Lower leg skin (tissue), 4 donors: Measurements from ENCODE around the gene PPP1R10. TPM values are rescaled to one million over a fixed set of nuclear protein-coding genes. Genes with fewer than 3 reads are reported as not detected.
A peak's percentile ranks its signal among the peaks of the same experiment; 100 is the strongest.
"Not testable (repeated sequence)": the region's sequence is repeated elsewhere in the genome, so short reads cannot be mapped to it uniquely, and the experiment has no call there.

Experiments used
- DNase-seq, 2 donors: peaks; one replicate each; pipeline ENCODE4 v3.0.0-alpha.2; 2019; ENCODE audit warnings: low spot score in 2 of 2
- H3K4me3 ChIP-seq: fragments of 200-600 bp; sonication (generic); 2 replicates; pipeline ENCODE4 v1.5.1; 2017; ENCODE audit warnings: mild to moderate bottlenecking, low read depth; ENCODE audit not compliant: poor library complexity, severe bottlenecking
- POLR2A ChIP-seq, 2 donors: fragments of 450-650 bp; IDR thresholded peaks; one replicate each; pipeline ENCODE4 v1.6.1; 2016 to 2017; ENCODE audit warnings: antibody characterized with exemption in 2 of 2, mild to moderate bottlenecking in 1 of 2, moderate library complexity in 1 of 2
- WGBS, 2 donors: methylation state at CpG; one replicate each; pipeline ENCODE4 v1.1.5; 2018; 5-methylcytosine and 5-hydroxymethylcytosine counted together
- intact Hi-C: fragments of 100-400 bp; cut with DNase I; formaldehyde crosslinking; loops from one replicate; pipeline ENCODE4 v1.15.0; 2023; ENCODE audit warnings: low total_unique reads
- total RNA-seq, 4 donors: library from RNA; depleted of rRNA; stranded (reverse); fragments of >200 nt; gene quantifications; one replicate each; pipeline ENCODE4 v1.1.0, GENCODE V29; 2016
- TF ChIP-seq, protein P1 (sequence below), 3 donors: fragments of 450-650 bp; IDR thresholded peaks; one replicate each; pipeline ENCODE4 v1.5.1; 2016; ENCODE audit warnings: antibody characterized with exemption in 3 of 3, mild to moderate bottlenecking in 3 of 3, moderate library complexity in 2 of 3

PPP1R10 gene
- total RNA-seq, 4 donors from 2014 or later = 32.5 to 61.5 (median 49.4) TPM

DNA sequence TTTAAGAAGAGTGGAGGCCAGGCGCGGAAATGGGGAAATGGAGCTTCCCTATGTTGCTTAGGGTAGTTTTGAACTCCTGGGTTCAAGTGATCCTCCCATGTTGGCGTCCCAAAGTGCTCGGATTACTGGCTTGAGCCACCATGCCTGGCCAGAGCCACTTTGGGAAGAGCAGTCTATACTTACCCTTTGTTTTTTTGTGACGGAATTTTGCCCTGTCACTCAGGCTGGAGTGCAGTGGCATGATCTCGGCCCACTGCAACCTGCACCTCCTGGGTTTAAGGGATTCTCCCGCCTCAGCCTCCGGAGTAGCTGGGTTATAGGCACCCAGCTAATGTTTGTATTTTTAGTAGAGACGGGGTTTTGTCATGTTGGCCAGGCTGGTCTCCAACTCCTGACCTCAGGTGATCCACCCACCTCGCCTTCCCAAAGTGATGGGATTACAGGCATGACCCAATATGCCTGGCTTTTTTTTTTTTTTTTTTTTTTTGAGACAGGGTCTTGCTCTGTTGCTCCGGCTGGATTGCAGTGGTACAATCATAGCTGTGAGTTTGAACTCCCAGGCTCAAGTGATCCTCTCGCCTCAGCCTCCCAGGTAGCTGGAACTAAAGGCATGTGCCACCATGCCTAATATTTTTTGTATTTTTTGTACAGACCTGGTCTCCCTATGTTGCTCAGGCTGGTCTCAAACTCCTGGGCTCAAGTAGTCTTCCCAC is 18.0 kb downstream of the PPP1R10 start:
- DNase-seq = no peak
- 68 to 70% methylated on average over 12 of the region's 12 CpGs for WGBS, 2 donors
- intact Hi-C loops = loop anchor here (10.0 kb wide), 1 partner anchor 54 kb away; no protein-coding TSS in a partner anchor
- no peak overlapping the region for H3K4me3 ChIP-seq
- TF ChIP-seq, protein P1, sequence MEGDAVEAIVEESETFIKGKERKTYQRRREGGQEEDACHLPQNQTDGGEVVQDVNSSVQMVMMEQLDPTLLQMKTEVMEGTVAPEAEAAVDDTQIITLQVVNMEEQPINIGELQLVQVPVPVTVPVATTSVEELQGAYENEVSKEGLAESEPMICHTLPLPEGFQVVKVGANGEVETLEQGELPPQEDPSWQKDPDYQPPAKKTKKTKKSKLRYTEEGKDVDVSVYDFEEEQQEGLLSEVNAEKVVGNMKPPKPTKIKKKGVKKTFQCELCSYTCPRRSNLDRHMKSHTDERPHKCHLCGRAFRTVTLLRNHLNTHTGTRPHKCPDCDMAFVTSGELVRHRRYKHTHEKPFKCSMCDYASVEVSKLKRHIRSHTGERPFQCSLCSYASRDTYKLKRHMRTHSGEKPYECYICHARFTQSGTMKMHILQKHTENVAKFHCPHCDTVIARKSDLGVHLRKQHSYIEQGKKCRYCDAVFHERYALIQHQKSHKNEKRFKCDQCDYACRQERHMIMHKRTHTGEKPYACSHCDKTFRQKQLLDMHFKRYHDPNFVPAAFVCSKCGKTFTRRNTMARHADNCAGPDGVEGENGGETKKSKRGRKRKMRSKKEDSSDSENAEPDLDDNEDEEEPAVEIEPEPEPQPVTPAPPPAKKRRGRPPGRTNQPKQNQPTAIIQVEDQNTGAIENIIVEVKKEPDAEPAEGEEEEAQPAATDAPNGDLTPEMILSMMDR (IDR thresholded peaks at IDR 0.05) = no peak
- TF ChIP-seq POLR2A (IDR thresholded peaks at IDR 0.05) = no peak

DNA sequence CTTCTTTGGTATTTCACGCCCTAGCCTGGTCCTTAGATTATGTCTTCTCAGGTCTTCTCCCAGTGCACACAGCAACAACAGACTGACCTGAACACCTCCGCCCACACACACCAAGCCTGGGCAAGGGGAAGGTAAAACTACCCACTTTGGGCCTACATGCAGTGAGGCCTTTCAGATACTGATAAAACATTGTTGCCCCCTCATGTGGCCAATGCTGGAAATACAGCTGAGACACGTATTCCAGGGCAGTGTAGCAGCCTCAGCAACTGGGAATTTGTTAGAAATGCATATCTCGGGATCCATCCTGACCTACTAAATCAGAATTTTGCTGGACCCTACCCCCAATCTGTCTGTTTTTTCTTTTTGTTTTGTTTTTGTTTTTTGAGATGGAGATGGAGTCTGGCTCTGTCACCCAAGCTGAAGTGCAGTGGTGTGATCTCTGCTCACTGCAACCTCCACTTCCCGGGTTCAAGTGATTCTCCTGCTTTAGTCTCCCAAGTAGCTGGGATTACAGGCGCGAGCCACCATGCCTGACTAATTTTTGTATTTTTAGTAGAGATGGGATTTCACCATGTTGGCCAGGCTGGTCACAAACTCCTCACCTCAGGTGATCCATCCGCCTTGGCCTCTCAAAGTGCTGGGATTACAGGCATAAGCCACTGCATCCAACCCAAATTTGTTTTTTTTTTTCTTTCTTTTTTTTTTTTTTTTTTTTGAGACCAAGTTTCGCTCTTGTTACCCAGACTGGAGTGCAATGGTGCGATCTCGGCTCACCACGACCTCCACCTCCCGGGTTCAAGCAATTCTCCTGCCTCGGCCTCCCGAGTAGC is 19.5 kb downstream of the PPP1R10 start:
- TF ChIP-seq, protein P1 (IDR thresholded peaks at IDR 0.05) = peak in 1 of 3 donors; percentile 64
- WGBS, 2 donors = 73 to 76% methylated on average over 15 of the region's 15 CpGs
- intact Hi-C loops = loop anchor here (10.0 kb wide), 1 partner anchor 53 kb away; no protein-coding TSS in a partner anchor
- not testable (repeated sequence) for H3K4me3 ChIP-seq
- peak; percentile 84 to 93 for DNase-seq

DNA sequence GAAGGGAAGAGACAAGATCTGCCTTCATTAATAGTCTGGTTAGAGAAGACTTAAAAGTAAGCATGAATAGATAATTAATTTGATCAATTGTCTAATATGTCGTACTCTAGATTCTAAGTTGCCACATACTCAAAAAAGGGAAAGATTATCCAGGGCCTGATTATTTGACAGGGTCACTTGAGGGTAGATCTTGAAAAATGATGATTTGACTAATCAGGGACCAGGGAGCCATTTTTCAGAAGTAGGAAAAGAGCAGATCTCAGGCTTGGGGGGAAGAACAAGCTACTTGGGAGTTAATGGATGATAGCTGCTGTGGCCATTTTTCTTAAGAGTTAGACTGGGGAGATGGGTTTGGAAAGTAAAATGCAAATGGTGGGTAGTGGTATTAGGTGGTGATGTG is 24.8 kb downstream of the PPP1R10 start:
- 89 to 100% methylated on average over 1 of the region's 1 CpG for WGBS, 2 donors
- no peak overlapping the region for H3K4me3 ChIP-seq
- TF ChIP-seq POLR2A (IDR thresholded peaks at IDR 0.05) = no peak
- TF ChIP-seq, protein P1 (IDR thresholded peaks at IDR 0.05) = no peak
- no peak for DNase-seq
- intact Hi-C loops = loop anchor here (10.0 kb wide), 1 partner anchor 47 kb away; no protein-coding TSS in a partner anchor

DNA sequence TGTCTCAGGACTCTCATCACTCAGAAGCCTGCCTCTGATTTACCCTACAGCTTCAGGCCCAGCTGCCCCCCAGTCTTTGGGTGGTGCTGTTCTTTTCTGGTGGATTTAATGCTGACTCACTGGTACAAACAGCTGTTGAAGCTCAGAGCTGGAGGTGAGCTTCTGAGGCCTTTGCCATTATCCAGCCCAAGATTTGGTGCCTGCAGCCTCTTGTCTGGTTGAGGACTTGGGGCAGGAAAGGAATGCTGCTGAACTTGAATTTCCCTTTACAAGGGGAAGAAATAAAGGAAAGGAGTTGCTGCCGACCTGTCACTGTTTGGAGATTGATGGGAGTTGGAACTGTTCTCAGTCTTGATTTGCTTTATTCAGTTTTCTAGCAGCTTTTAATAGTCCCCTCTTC is 26.0 kb downstream of the PPP1R10 start:
- intact Hi-C loops = loop anchor here (10.0 kb wide), 1 partner anchor 46 kb away; no protein-coding TSS in a partner anchor
- no peak overlapping the region for H3K4me3 ChIP-seq
- peak in 1 of 2 donors; percentile 47 for DNase-seq
- TF ChIP-seq, protein P1 (IDR thresholded peaks at IDR 0.05) = no peak
- no peak for TF ChIP-seq POLR2A (IDR thresholded peaks at IDR 0.05)
- 25 to 30% methylated on average over 1 of the region's 1 CpG for WGBS, 2 donors

DNA sequence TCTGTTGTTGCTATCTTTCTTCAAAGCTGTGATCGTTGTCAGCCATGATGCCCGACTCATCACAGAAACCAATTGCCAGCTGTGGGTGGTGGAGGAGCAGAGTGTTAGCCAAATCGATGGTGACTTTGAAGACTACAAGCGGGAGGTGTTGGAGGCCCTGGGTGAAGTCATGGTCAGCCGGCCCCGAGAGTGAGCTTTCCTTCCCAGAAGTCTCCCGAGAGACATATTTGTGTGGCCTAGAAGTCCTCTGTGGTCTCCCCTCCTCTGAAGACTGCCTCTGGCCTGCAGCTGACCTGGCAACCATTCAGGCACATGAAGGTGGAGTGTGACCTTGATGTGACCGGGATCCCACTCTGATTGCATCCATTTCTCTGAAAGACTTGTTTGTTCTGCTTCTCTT is 26.5 kb downstream of the PPP1R10 start:
- H3K4me3 ChIP-seq = no peak overlapping the region
- intact Hi-C loops = loop anchor here (10.0 kb wide), 1 partner anchor 46 kb away; no protein-coding TSS in a partner anchor
- no peak for DNase-seq
- TF ChIP-seq POLR2A (IDR thresholded peaks at IDR 0.05) = no peak
- TF ChIP-seq, protein P1 (IDR thresholded peaks at IDR 0.05) = no peak
- WGBS, 2 donors = 60 to 61% methylated on average over 8 of the region's 8 CpGs
